Muscle layer of duodenum (tissue), 2 donors: ENCODE measurements around the gene PIGT.

Experiments
- H3K27ac ChIP-seq: one replicate; pipeline ENCODE4 v1.7.0; 2013; ENCODE audit warnings: mild to moderate bottlenecking, low read length
- H3K27me3 ChIP-seq: one replicate; pipeline ENCODE4 v1.7.0; 2013; ENCODE audit warnings: low read depth, mild to moderate bottlenecking, control low read depth, low read length
- H3K36me3 ChIP-seq, 2 donors: one replicate each; pipeline ENCODE4 v1.7.0; 2013; ENCODE audit warnings: low read length in 2 of 2, control low read depth in 1 of 2, mild to moderate bottlenecking in 1 of 2; ENCODE audit not compliant: insufficient read depth in 2 of 2, control insufficient read depth in 1 of 2
- H3K4me1 ChIP-seq, 2 donors: one replicate each; pipeline ENCODE4 v1.7.0; 2013; ENCODE audit warnings: low read length in 2 of 2, mild to moderate bottlenecking in 2 of 2, control low read depth in 1 of 2, moderate library complexity in 1 of 2; ENCODE audit not compliant: insufficient read depth in 2 of 2, control insufficient read depth in 1 of 2
- H3K4me3 ChIP-seq, 2 donors: one replicate each; pipeline ENCODE4 v1.7.0; 2013; ENCODE audit warnings: low read length in 2 of 2, low read depth in 1 of 2, mild to moderate bottlenecking in 1 of 2
- H3K9me3 ChIP-seq, 2 donors: one replicate each; pipeline ENCODE4 v1.7.0; 2013; ENCODE audit warnings: low read length in 2 of 2, control low read depth in 1 of 2, mild to moderate bottlenecking in 1 of 2; ENCODE audit not compliant: control insufficient read depth in 1 of 2
- donor health status: healthy.

The PIGT gene

GRCh38 chr20:45415822-45416637 is at the start of gene PIGT:
PIGT (plus strand) TSS chr20:45416141; CDS start chr20:45416157, 16 bp downstream.
- Histone ChIP-seq H3K36me3 (peaks cover 18 to 29% of the 10 kb centered on the region in 2 donors), H3K27ac (peak within 1 kb of the TSS; percentile 93), H3K4me1 (peaks cover 17 to 33% of the 10 kb centered on the region in 2 donors), H3K27me3 (no peaks in the 10 kb centered on the region), H3K9me3 (no peaks in the 10 kb centered on the region), H3K4me3 (peak within 1 kb of the TSS; percentile 91 to 93)

GRCh38 chr20:45366192-45366591 is 49.7 kb upstream of the PIGT start:
- Histone ChIP-seq H3K4me1 (peaks cover 8 to 14% of the 10 kb centered on the region in 2 donors), H3K27ac (no peak overlapping the region), H3K9me3 (no peaks in the 10 kb centered on the region), H3K27me3 (no peaks in the 10 kb centered on the region), H3K36me3 (peaks cover 31 to 41% of the 10 kb centered on the region in 2 donors), H3K4me3 (no peak overlapping the region)

GRCh38 chr20:45366631-45367030 is 49.3 kb upstream of the PIGT start:
- H3K9me3 ChIP-seq, result no peaks in the 10 kb centered on the region
- no peak overlapping the region for H3K4me3 ChIP-seq
- peaks cover 31 to 41% of the 10 kb centered on the region in 2 donors for H3K36me3 ChIP-seq
- no peak overlapping the region for H3K27ac ChIP-seq
- no peaks in the 10 kb centered on the region for H3K27me3 ChIP-seq
- H3K4me1 ChIP-seq, result peaks cover 8 to 14% of the 10 kb centered on the region in 2 donors

- H3K4me1 ChIP-seq, result peaks cover 8 to 17% of the 10 kb centered on the region in 2 donors
- H3K27me3 ChIP-seq, result no peaks in the 10 kb centered on the region
- peaks cover 31 to 41% of the 10 kb centered on the region in 2 donors for H3K36me3 ChIP-seq
- H3K4me3 ChIP-seq, result no peak overlapping the region
- H3K27ac ChIP-seq, result no peak overlapping the region
- H3K9me3 ChIP-seq, result no peaks in the 10 kb centered on the region
These were observed 48.8 kb upstream of the PIGT start for GRCh38 chr20:45367126-45367525.

GRCh38 chr20:45368221-45368980 is 47.5 kb upstream of the PIGT start:
- Histone ChIP-seq H3K9me3 (no peaks in the 10 kb centered on the region), H3K27me3 (no peaks in the 10 kb centered on the region), H3K4me3 (no peak overlapping the region), H3K36me3 (peaks cover 31 to 38% of the 10 kb centered on the region in 2 donors), H3K27ac (no peak overlapping the region), H3K4me1 (peaks cover 8 to 28% of the 10 kb centered on the region in 2 donors)

GRCh38 chr20:45370571-45371160 is 45.3 kb upstream of the PIGT start:
- H3K4me3 ChIP-seq, result no peak overlapping the region
- peaks cover 0 to 15% of the 10 kb centered on the region in 2 donors for H3K4me1 ChIP-seq

GRCh38 chr20:45372241-45372640 is 43.7 kb upstream of the PIGT start:
- Histone ChIP-seq H3K36me3 (peaks cover 13 to 17% of the 10 kb centered on the region in 2 donors), H3K9me3 (no peaks in the 10 kb centered on the region), H3K27me3 (no peaks in the 10 kb centered on the region), H3K4me3 (peak overlapping the region in 1 of 2 donors; percentile 24), H3K27ac (no peak overlapping the region), H3K4me1 (peaks cover 0 to 15% of the 10 kb centered on the region in 2 donors)

More at GRCh38 chr20:45370571-45371160, 45.3 kb upstream of the PIGT start:
- no peaks in the 10 kb centered on the region for H3K27me3 ChIP-seq
- H3K36me3 ChIP-seq, result peaks cover 28 to 32% of the 10 kb centered on the region in 2 donors
- no peak overlapping the region for H3K27ac ChIP-seq
- no peaks in the 10 kb centered on the region for H3K9me3 ChIP-seq

- Histone ChIP-seq H3K27me3 (no peaks in the 10 kb centered on the region), H3K4me3 (peak overlapping the region; percentile 67 to 68), H3K4me1 (peaks cover 0 to 15% of the 10 kb centered on the region in 2 donors), H3K27ac (peak overlapping the region; percentile 56), H3K36me3 (peaks cover 8 to 11% of the 10 kb centered on the region in 2 donors), H3K9me3 (no peaks in the 10 kb centered on the region)
These were observed 43.1 kb upstream of the PIGT start for GRCh38 chr20:45372646-45373352.

GRCh38 chr20:45373353-45374100 is 42.4 kb upstream of the PIGT start:
- Histone ChIP-seq H3K36me3 (peaks cover under 1 to 4% of the 10 kb centered on the region in 2 donors), H3K4me1 (peaks cover 0 to 15% of the 10 kb centered on the region in 2 donors), H3K4me3 (peak overlapping the region; percentile 67 to 68), H3K27ac (peak overlapping the region; percentile 56), H3K27me3 (no peaks in the 10 kb centered on the region), H3K9me3 (no peaks in the 10 kb centered on the region)

GRCh38 chr20:45374101-45374467 is 41.9 kb upstream of the PIGT start:
- no peaks in the 10 kb centered on the region for H3K27me3 ChIP-seq
- H3K4me1 ChIP-seq, result peaks cover 0 to 15% of the 10 kb centered on the region in 2 donors
- H3K9me3 ChIP-seq, result no peaks in the 10 kb centered on the region
- H3K27ac ChIP-seq, result peak overlapping the region; percentile 56
- peak overlapping the region; percentile 67 to 68 for H3K4me3 ChIP-seq
- no peaks in the 10 kb centered on the region for H3K36me3 ChIP-seq
